ENCODE results near the gene DRGX. TPM values are rescaled to one million over a fixed set of nuclear protein-coding genes. Genes with fewer than 3 reads are reported as not detected.

The DRGX gene
- total RNA-seq, 4 donors from 2014 or later: 0.14 TPM; not detected in 3

DNA sequence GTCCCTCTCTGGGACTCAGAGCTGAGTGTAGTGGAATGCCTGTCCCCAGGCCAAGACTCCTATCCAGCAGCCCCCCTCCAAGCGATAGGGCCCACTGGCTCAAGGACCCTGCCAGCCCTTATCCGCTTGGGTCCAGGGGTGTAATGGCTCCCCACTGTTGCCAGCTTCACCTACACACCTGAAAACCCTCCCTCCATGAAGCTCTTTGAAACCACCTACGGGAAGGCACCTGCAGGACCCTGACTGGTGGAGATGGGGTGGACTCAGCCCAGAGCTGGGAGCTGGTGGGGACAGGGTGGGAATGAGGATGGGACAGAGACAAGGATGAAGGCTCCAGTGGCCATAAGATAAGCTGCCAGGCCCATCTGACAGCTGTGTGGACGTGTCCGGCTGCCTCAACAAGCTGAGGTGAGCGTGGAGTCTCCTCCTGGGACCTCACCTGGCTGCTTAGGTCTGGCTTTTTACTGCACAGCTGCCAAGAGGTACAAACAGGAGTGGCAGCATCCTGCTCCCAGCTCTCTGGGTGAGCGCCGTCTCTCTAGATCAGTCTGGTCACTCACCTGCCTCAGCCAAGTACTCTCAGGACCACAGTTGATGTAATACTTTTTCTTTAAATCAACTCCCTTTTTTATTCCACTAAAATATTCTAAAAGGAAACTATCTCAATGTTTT, 41.9 kb downstream of the DRGX start:
- H3K27ac ChIP-seq: no peak overlapping the region
- H3K9me3 ChIP-seq: peaks cover 0 to 3% of the 10 kb centered on the region in 2 donors
- no peak for DNase-seq
- H3K36me3 ChIP-seq: no peaks in the 10 kb centered on the region
- H3K27me3 ChIP-seq: no peaks in the 10 kb centered on the region
- H3K4me1 ChIP-seq: no peaks in the 10 kb centered on the region
- H3K4me3 ChIP-seq: no peak overlapping the region
- intact Hi-C loops (cut with DNase I; ENCODE audit: low total_unique reads): no loop called here
- TF ChIP-seq, protein P1, sequence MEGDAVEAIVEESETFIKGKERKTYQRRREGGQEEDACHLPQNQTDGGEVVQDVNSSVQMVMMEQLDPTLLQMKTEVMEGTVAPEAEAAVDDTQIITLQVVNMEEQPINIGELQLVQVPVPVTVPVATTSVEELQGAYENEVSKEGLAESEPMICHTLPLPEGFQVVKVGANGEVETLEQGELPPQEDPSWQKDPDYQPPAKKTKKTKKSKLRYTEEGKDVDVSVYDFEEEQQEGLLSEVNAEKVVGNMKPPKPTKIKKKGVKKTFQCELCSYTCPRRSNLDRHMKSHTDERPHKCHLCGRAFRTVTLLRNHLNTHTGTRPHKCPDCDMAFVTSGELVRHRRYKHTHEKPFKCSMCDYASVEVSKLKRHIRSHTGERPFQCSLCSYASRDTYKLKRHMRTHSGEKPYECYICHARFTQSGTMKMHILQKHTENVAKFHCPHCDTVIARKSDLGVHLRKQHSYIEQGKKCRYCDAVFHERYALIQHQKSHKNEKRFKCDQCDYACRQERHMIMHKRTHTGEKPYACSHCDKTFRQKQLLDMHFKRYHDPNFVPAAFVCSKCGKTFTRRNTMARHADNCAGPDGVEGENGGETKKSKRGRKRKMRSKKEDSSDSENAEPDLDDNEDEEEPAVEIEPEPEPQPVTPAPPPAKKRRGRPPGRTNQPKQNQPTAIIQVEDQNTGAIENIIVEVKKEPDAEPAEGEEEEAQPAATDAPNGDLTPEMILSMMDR (IDR thresholded peaks at IDR 0.05): no peak
- TF ChIP-seq POLR2A (IDR thresholded peaks at IDR 0.05): no peak

DNA sequence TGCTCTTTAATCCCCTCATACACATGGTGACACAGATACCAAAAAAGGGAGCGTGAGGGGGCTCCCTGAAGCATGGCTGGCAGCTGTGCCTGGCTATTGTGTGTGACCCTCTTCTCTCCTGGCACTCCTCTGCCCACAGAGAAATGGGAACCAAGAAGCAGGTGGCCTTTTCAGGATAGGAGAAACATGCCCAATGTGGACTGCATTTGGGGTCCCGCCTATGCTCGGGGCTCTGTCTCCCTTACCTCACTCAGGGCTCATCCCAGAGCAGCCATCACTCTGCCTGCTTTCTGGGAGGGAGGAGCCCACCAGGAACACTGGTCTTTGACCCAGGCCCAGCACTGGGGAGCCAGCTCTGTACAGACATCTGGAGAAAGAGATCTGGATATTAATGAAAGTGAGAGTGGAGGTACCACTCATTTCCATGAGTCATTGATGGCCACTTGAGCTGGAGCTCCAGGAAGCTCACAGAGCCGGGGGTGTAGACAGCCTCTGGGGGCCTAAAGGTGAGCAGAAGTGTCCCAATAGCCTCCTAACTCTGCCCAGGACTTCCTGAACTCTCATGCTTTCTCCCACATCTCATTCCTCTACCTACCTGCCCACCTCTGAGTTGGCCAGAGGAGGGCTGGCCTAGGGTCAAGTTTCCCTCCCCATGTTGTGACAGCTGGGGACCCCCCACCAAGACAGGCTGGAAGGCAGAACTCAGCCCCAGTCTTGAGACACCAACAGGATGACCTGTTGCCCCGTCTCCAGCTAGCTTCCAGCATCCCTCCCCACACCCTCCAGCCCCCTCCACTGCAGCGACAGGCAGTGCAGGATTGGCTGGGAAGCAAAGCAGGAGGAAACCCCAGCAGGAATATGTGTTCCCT, 42.6 kb downstream of the DRGX start:
- no peaks in the 10 kb centered on the region for H3K27me3 ChIP-seq
- H3K4me3 ChIP-seq: no peak overlapping the region
- no peak overlapping the region for H3K27ac ChIP-seq
- DNase-seq: no peak
- TF ChIP-seq POLR2A (IDR thresholded peaks at IDR 0.05): no peak
- TF ChIP-seq, protein P1 (IDR thresholded peaks at IDR 0.05): no peak
- H3K9me3 ChIP-seq: peaks cover 0 to 3% of the 10 kb centered on the region in 2 donors
- intact Hi-C loops (cut with DNase I; ENCODE audit: low total_unique reads): no loop called here
- no peaks in the 10 kb centered on the region for H3K4me1 ChIP-seq
- no peaks in the 10 kb centered on the region for H3K36me3 ChIP-seq

DNA sequence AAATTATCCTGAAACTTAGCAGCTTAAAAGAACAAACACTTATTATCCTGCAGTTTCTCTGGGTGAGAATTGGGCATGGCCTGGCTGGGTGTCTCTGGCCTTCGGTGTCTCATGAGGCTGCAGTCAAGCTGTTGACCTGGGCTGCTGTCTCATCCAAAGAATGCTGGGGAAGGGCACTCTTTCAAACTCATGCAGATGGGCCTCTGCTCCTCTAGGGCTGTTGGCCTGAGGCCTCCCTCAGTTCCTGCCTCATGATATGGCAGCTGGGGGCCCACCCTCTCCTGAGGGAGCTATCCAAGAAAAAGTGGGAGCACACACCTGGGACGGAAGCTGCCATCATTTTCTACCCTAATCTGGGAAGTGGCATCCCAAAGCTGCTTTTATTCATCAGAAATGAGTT, 43.6 kb downstream of the DRGX start:
- Histone ChIP-seq H3K27me3 (no peaks in the 10 kb centered on the region), H3K9me3 (no peaks in the 10 kb centered on the region), H3K4me3 (no peak overlapping the region), H3K4me1 (no peaks in the 10 kb centered on the region), H3K27ac (no peak overlapping the region), H3K36me3 (no peaks in the 10 kb centered on the region)
- intact Hi-C loops (cut with DNase I; ENCODE audit: low total_unique reads): no loop called here
- DNase-seq: no peak
- no peak for TF ChIP-seq POLR2A (IDR thresholded peaks at IDR 0.05)
- TF ChIP-seq, protein P1 (IDR thresholded peaks at IDR 0.05): no peak

DNA sequence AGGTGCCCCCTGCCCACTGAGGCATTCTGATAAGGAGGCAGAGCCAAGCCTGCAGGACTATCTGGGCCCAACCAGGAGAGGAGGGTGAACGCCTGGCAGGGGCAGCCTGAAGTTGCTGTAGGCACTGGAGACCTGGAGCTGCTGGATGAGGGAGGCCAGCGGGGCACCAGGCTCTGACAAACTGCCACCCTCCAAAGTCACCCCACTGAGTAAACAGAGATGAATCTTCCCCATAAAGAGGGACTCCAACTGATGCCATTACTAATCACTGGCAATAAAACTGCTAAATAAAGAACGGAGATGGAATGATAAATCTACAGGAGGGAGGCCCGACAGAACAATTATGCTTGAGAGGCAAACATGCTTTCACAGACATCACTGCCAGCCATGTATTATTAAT, 44.2 kb downstream of the DRGX start:
- H3K27me3 ChIP-seq: no peaks in the 10 kb centered on the region
- DNase-seq: no peak
- H3K9me3 ChIP-seq: no peaks in the 10 kb centered on the region
- H3K36me3 ChIP-seq: no peaks in the 10 kb centered on the region
- H3K4me1 ChIP-seq: no peaks in the 10 kb centered on the region
- TF ChIP-seq, protein P1 (IDR thresholded peaks at IDR 0.05): no peak
- TF ChIP-seq POLR2A (IDR thresholded peaks at IDR 0.05): no peak
- H3K4me3 ChIP-seq: no peak overlapping the region
- intact Hi-C loops (cut with DNase I; ENCODE audit: low total_unique reads): no loop called here
- no peak overlapping the region for H3K27ac ChIP-seq

All from uterus (tissue), 4 donors.